Measurements from ENCODE around the gene BARX2. TPM values are rescaled to one million over a fixed set of nuclear protein-coding genes. Genes with fewer than 3 reads are reported as not detected.

BARX2 gene
- total RNA-seq, 4 donors from 2014 or later: 0.83 TPM; not detected in 3

- H3K27ac ChIP-seq: no peak overlapping the region
- H3K36me3 ChIP-seq: no peaks in the 10 kb centered on the region
- H3K4me1 ChIP-seq: peaks cover 0 to 14% of the 10 kb centered on the region in 2 donors
- TF ChIP-seq, protein P1, sequence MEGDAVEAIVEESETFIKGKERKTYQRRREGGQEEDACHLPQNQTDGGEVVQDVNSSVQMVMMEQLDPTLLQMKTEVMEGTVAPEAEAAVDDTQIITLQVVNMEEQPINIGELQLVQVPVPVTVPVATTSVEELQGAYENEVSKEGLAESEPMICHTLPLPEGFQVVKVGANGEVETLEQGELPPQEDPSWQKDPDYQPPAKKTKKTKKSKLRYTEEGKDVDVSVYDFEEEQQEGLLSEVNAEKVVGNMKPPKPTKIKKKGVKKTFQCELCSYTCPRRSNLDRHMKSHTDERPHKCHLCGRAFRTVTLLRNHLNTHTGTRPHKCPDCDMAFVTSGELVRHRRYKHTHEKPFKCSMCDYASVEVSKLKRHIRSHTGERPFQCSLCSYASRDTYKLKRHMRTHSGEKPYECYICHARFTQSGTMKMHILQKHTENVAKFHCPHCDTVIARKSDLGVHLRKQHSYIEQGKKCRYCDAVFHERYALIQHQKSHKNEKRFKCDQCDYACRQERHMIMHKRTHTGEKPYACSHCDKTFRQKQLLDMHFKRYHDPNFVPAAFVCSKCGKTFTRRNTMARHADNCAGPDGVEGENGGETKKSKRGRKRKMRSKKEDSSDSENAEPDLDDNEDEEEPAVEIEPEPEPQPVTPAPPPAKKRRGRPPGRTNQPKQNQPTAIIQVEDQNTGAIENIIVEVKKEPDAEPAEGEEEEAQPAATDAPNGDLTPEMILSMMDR (IDR thresholded peaks at IDR 0.05): no peak
- TF ChIP-seq POLR2A (IDR thresholded peaks at IDR 0.05): no peak
- peaks cover 0 to 55% of the 10 kb centered on the region in 2 donors for H3K27me3 ChIP-seq
- intact Hi-C loops (cut with DNase I; ENCODE audit: low total_unique reads): no loop called here
- H3K9me3 ChIP-seq: no peaks in the 10 kb centered on the region
- H3K4me3 ChIP-seq: peak overlapping the region in 1 of 2 donors; percentile 14
- no peak for DNase-seq
Observed at GRCh38 chr11:129373489-129373953, 2.1 kb upstream of the BARX2 start.

DNA sequence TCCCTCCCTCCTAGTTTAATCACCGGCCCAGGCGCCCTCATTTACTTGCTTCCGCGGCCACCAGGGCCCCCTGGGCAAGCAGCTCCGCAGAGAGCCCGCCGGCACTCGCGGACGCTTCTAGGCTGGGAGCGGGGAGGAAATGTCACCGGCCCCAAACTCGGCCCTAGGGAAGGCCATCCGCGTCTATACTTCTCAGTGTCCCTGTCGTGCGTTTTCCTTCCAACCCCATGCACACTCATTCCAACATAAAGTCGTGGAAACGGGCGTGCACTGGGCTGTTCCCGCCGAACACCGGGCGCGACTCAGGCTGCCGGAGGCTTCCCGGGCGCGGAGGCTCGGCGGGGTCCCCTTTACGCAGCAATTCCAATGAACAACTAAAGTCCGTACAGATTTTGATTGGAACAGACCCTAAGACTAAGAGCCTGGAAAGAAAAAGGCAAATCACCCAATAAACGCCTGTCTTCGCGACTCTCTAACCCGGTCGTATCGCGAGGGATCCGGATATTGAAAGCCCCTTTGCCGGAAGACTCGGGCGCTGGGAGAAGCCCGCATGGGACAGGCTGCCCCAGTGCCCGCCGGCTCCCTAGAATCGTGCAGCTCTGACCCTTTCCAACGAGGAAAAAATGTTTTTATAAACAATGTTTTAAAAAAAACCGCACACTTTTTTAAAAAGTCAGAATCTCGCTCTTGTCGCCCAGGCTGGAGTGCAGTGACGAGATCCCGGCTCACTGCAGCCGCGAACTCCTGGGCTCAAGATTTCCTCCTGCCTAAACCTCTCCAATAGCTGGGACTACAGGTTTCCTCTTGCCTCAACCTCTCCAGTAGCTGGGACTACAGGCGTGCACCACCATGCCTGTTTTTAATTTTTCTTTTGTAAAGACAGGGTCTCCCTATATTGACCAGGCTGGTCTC lies 1.3 kb upstream of the BARX2 start:
- Histone ChIP-seq H3K36me3 (no peaks in the 10 kb centered on the region), H3K4me3 (no peak overlapping the region), H3K27ac (no peak overlapping the region), H3K9me3 (no peaks in the 10 kb centered on the region), H3K4me1 (peaks cover 0 to 14% of the 10 kb centered on the region in 2 donors), H3K27me3 (peaks cover 0 to 55% of the 10 kb centered on the region in 2 donors)
- DNase-seq: no peak
- TF ChIP-seq, protein P1 (IDR thresholded peaks at IDR 0.05): no peak
- no peak for TF ChIP-seq POLR2A (IDR thresholded peaks at IDR 0.05)
- intact Hi-C loops (cut with DNase I; ENCODE audit: low total_unique reads): no loop called here

- peak overlapping the region in 1 of 2 donors; percentile 21 for H3K4me3 ChIP-seq
- TF ChIP-seq POLR2A (IDR thresholded peaks at IDR 0.05): no peak
- TF ChIP-seq, protein P1 (IDR thresholded peaks at IDR 0.05): no peak
- intact Hi-C loops (cut with DNase I; ENCODE audit: low total_unique reads): no loop called here
- peaks cover 0 to 14% of the 10 kb centered on the region in 2 donors for H3K4me1 ChIP-seq
- peaks cover 0 to 55% of the 10 kb centered on the region in 2 donors for H3K27me3 ChIP-seq
- DNase-seq: no peak
- no peak overlapping the region for H3K27ac ChIP-seq
- H3K9me3 ChIP-seq: no peaks in the 10 kb centered on the region
- no peaks in the 10 kb centered on the region for H3K36me3 ChIP-seq
Observed at GRCh38 chr11:129374993-129375750, 476 bp upstream of the BARX2 start.

DNA sequence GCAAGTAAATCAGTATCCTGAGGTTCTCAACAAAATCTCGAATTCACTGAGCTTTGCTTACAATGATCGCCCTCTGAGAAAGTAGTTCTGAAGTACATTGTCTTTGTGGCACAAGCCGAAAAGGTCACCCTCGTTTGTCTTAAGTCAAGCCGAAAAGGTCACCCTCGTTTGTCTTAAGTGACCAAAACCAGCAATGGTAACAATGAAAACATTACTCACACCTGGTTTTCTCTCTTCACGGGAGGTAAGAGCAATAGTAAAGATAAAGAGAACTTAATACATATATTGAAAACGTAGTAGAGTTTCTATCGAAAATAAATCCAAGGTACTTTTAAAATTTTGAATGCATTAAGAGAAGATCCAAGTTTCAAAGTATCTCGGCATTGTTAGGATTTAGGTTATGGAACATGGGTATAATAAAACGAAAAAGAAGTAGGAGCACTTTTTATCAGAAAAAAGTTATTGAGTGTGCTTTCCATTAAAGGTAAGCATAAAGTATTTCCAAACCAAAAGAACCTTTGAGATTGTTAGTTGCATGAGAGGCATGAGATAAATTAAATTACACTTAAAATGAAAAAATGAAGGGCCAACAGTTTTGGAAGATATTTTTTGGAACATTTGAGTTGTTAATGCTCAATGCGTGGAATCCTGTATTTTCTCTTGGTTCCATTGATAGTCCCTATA lies 1.2 kb downstream of the BARX2 start:
- no peaks in the 10 kb centered on the region for H3K9me3 ChIP-seq
- H3K27me3 ChIP-seq: peaks cover 0 to 47% of the 10 kb centered on the region in 2 donors
- peaks cover 0 to 14% of the 10 kb centered on the region in 2 donors for H3K4me1 ChIP-seq
- H3K36me3 ChIP-seq: no peaks in the 10 kb centered on the region
- DNase-seq: no peak
- intact Hi-C loops (cut with DNase I; ENCODE audit: low total_unique reads): no loop called here
- H3K27ac ChIP-seq: no peak overlapping the region
- no peak overlapping the region for H3K4me3 ChIP-seq
- no peak for TF ChIP-seq POLR2A (IDR thresholded peaks at IDR 0.05)
- TF ChIP-seq, protein P1 (IDR thresholded peaks at IDR 0.05): no peak

All from uterus (tissue), 4 donors.